Prostate gland (tissue), 2 donors: ENCODE data around the gene C3orf62. TPM values are rescaled to one million over a fixed set of nuclear protein-coding genes. Genes with fewer than 3 reads are reported as not detected.
A peak's percentile ranks its signal among the peaks of the same experiment; 100 is the strongest.

Experiments
- DNase-seq: peaks from one replicate; pipeline ENCODE4 v3.0.0-alpha.2; 2019; ENCODE audit warnings: low spot score
- H3K27ac ChIP-seq, 2 donors: fragments of 200-600 bp; sonication (generic); 2 replicates each; pipeline ENCODE4 v1.5.1; 2017 to 2019
- H3K27me3 ChIP-seq: fragments of 200-600 bp; sonication (generic); replicated peaks from 2 replicates; pipeline ENCODE4 v1.5.1; 2019; ENCODE audit not compliant: insufficient read depth
- H3K36me3 ChIP-seq, 2 donors: fragments of 200-600 bp; sonication (generic); 1 replicate in 1 of 2; 2 replicates in 1 of 2; pipeline versions ENCODE4 v1.5.1 to v1.8.1; 2017 to 2019
- H3K4me1 ChIP-seq: fragments of 200-600 bp; sonication (generic); replicated peaks from 2 replicates; pipeline ENCODE4 v1.5.1; 2019
- H3K4me3 ChIP-seq, 2 donors: fragments of 200-600 bp; sonication (generic); 2 replicates each; pipeline ENCODE4 v1.5.1; 2017 to 2019
- H3K9me3 ChIP-seq: fragments of 200-600 bp; sonication (generic); 2 replicates; pipeline ENCODE4 v1.5.1; 2017
- CTCF ChIP-seq, 4 experiments: fragments of 200-600 bp in 2 of 4; fragments of 450-650 bp in 2 of 4; sonication (generic) in 2 of 4; IDR thresholded peaks; 1 replicate in 3 of 4; 2 replicates in 1 of 4; pipeline ENCODE4 v1.5.1; 2016 to 2019; ENCODE audit warnings: antibody characterized with exemption in 4 of 4, mild to moderate bottlenecking in 2 of 4, moderate library complexity in 2 of 4
- POLR2A ChIP-seq: fragments of 450-650 bp; IDR thresholded peaks from one replicate; pipeline ENCODE4 v1.6.1; 2016; ENCODE audit warnings: antibody characterized with exemption, mild to moderate bottlenecking
- POLR2AphosphoS5 ChIP-seq: sonication (generic); formaldehyde crosslinking; IDR thresholded peaks from one replicate; pipeline ENCODE4 v1.6.1; 2017; ENCODE audit warnings: antibody characterized with exemption
- WGBS: methylation state at CpG from one replicate; pipeline ENCODE4 v1.1.5; 2018; 5-methylcytosine and 5-hydroxymethylcytosine counted together
- intact Hi-C: fragments of 100-400 bp; cut with DNase I; formaldehyde crosslinking; loops from one replicate; pipeline ENCODE4 v1.14.2; 2022
- total RNA-seq, 2 donors: library from RNA; depleted of rRNA; stranded (reverse); fragments of >200 nt; gene quantifications; one replicate each; pipeline ENCODE4 v1.1.0, GENCODE V29; 2016

The C3orf62 gene
- total RNA-seq, 2 donors from 2014 or later, result 4.3 to 9.7 TPM

- peaks cover 21% of the 10 kb centered on the region for H3K4me1 ChIP-seq
- no peak overlapping the region for H3K4me3 ChIP-seq
- TF ChIP-seq POLR2AphosphoS5 (no peak), POLR2A (no peak), CTCF (IDR thresholded peaks at IDR 0.05) (no peak)
- H3K9me3 ChIP-seq, result no peaks in the 10 kb centered on the region
- H3K27me3 ChIP-seq, result no peaks in the 10 kb centered on the region
- H3K27ac ChIP-seq, result peak overlapping the region; percentile 96 to 98
- DNase-seq, result no peak
- 26% methylated on average over 4 of the region's 4 CpGs for WGBS
- H3K36me3 ChIP-seq, result peaks cover 0 to 3% of the 10 kb centered on the region in 2 donors
- intact Hi-C loops, result loop anchor here (5.0 kb wide), 1 partner anchor 106 kb away; the partner anchor contains the start of gene KLHDC8B
Measured at GRCh38 chr3:49278548-49278947, 1.5 kb upstream of the C3orf62 start.

GRCh38 chr3:49277383-49277775, 347 bp upstream of the C3orf62 start:
- intact Hi-C loops, result loop anchor here (5.0 kb wide), 1 partner anchor 105 kb away; the partner anchor contains the start of gene KLHDC8B
- TF ChIP-seq POLR2A (no peak), CTCF (IDR thresholded peaks at IDR 0.05) (no peak), POLR2AphosphoS5 (no peak)
- WGBS, result 17% methylated on average over 9 of the region's 9 CpGs

GRCh38 chr3:49273825-49274532, 3.1 kb downstream of the C3orf62 start:
- intact Hi-C loops, result no loop called here
- Histone ChIP-seq H3K27me3 (no peaks in the 10 kb centered on the region), H3K4me3 (no peak overlapping the region), H3K27ac (no peak overlapping the region), H3K36me3 (no peaks in the 10 kb centered on the region), H3K9me3 (no peaks in the 10 kb centered on the region), H3K4me1 (peaks cover 16% of the 10 kb centered on the region)
- no peak for DNase-seq
- TF ChIP-seq CTCF (IDR thresholded peaks at IDR 0.05) (no peak), POLR2A (no peak), POLR2AphosphoS5 (no peak)
- WGBS, result 95% methylated on average over 11 of the region's 11 CpGs

More at GRCh38 chr3:49277383-49277775, 347 bp upstream of the C3orf62 start:
- peak; percentile 32 for DNase-seq
- Histone ChIP-seq H3K4me3 (peak overlapping the region; percentile 35 to 42), H3K9me3 (no peaks in the 10 kb centered on the region), H3K36me3 (no peaks in the 10 kb centered on the region), H3K4me1 (peaks cover 21% of the 10 kb centered on the region), H3K27ac (peak overlapping the region; percentile 96 to 98), H3K27me3 (no peaks in the 10 kb centered on the region)

- Histone ChIP-seq H3K4me1 (peaks cover 3% of the 10 kb centered on the region), H3K9me3 (no peaks in the 10 kb centered on the region), H3K27me3 (no peaks in the 10 kb centered on the region), H3K27ac (no peak overlapping the region), H3K4me3 (no peak overlapping the region), H3K36me3 (no peaks in the 10 kb centered on the region)
- 73% methylated on average over 4 of the region's 4 CpGs for WGBS
- TF ChIP-seq POLR2AphosphoS5 (no peak), CTCF (IDR thresholded peaks at IDR 0.05) (no peak), POLR2A (no peak)
- no peak for DNase-seq
- intact Hi-C loops, result no loop called here
Measured at GRCh38 chr3:49271047-49271446, 6.0 kb downstream of the C3orf62 start.

GRCh38 chr3:49270156-49270500, 6.9 kb downstream of the C3orf62 start:
- Histone ChIP-seq H3K27me3 (no peaks in the 10 kb centered on the region), H3K9me3 (no peaks in the 10 kb centered on the region), H3K27ac (no peak overlapping the region), H3K4me1 (no peaks in the 10 kb centered on the region), H3K36me3 (no peaks in the 10 kb centered on the region), H3K4me3 (no peak overlapping the region)
- 96% methylated on average over 2 of the region's 2 CpGs for WGBS
- no peak for DNase-seq
- TF ChIP-seq POLR2AphosphoS5, result no peak
- no peak for TF ChIP-seq POLR2A
- no peak for TF ChIP-seq CTCF (IDR thresholded peaks at IDR 0.05)
- intact Hi-C loops, result no loop called here
